IMR-90 (cell line): ENCODE results near the gene B3GAT2.

Source experiments
- POLR2A ChIP-seq: IDR thresholded peaks from 2 replicates; pipeline ENCODE4 v1.6.1; 2012; ENCODE audit warnings: mild to moderate bottlenecking, low read depth, low read length
- RAD21 ChIP-seq: IDR thresholded peaks from 2 replicates; pipeline ENCODE4 v1.6.1; 2012; ENCODE audit warnings: low read length, improper control_type of control experiment
- TF ChIP-seq, protein P1 (sequence below): conservative IDR thresholded peaks from 2 replicates; pipeline ENCODE4 v1.5.1; 2012; ENCODE audit warnings: mild to moderate bottlenecking, low read depth, low read length, improper control_type of control experiment

- TF ChIP-seq, protein P1, sequence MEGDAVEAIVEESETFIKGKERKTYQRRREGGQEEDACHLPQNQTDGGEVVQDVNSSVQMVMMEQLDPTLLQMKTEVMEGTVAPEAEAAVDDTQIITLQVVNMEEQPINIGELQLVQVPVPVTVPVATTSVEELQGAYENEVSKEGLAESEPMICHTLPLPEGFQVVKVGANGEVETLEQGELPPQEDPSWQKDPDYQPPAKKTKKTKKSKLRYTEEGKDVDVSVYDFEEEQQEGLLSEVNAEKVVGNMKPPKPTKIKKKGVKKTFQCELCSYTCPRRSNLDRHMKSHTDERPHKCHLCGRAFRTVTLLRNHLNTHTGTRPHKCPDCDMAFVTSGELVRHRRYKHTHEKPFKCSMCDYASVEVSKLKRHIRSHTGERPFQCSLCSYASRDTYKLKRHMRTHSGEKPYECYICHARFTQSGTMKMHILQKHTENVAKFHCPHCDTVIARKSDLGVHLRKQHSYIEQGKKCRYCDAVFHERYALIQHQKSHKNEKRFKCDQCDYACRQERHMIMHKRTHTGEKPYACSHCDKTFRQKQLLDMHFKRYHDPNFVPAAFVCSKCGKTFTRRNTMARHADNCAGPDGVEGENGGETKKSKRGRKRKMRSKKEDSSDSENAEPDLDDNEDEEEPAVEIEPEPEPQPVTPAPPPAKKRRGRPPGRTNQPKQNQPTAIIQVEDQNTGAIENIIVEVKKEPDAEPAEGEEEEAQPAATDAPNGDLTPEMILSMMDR, result peak; percentile 68
- TF ChIP-seq RAD21 (peak; percentile 59), POLR2A (no peak)
Observed at GRCh38 chr6:70955441-70956190, 1.2 kb downstream of the B3GAT2 start.
